A549 (cell line): Measurements from ENCODE around the gene RNFT1.
"Not testable (repeated sequence)": the region's sequence is repeated elsewhere in the genome, so short reads cannot be mapped to it uniquely, and the experiment has no call there.

Experiments used
- CBX8 ChIP-seq: fragments of 200-600 bp; sonication (generic); IDR thresholded peaks from 2 replicates; pipeline ENCODE4 v1.6.1; 2016
- CEBPB ChIP-seq, 2 experiments: fragments of >200 bp in 1 of 2; sonication (Bioruptor Twin) in 1 of 2; formaldehyde crosslinking in 1 of 2; IDR thresholded peaks; 2 replicates each; pipeline ENCODE4 v1.6.1; 2012 to 2016
- CHD2 ChIP-seq: fragments of 150-350 bp; IDR thresholded peaks from 2 replicates; pipeline ENCODE4 v1.6.1; 2014; ENCODE audit warnings: low read length; ENCODE audit not compliant: partially characterized antibody
- GATA3 ChIP-seq: IDR thresholded peaks from 2 replicates; pipeline ENCODE4 v1.6.1; 2012; ENCODE audit warnings: borderline replicate concordance
- MAZ ChIP-seq: fragments of 150-350 bp; IDR thresholded peaks from 2 replicates; pipeline ENCODE4 v1.6.1; 2014; ENCODE audit warnings: antibody characterized with exemption, low read depth, low read length, borderline replicate concordance
- POLR2A ChIP-seq: IDR thresholded peaks from 2 replicates; pipeline ENCODE4 v1.6.1; 2012; ENCODE audit warnings: mild to moderate bottlenecking, low read length
- SMC3 ChIP-seq: fragments of >200 bp; sonication (Bioruptor Twin); formaldehyde crosslinking; IDR thresholded peaks from 3 replicates; pipeline ENCODE4 v1.6.1; 2018; ENCODE audit warnings: inconsistent platforms
- USF2 ChIP-seq: fragments of 450-650 bp; IDR thresholded peaks from 2 replicates; pipeline ENCODE4 v1.6.1; 2014; ENCODE audit warnings: antibody characterized with exemption
- ZNF302 ChIP-seq: fragments of 250-450 bp; sonication (Bioruptor Pico); IDR thresholded peaks from 2 replicates; pipeline ENCODE4 v1.9.0; 2021; ENCODE audit warnings: inconsistent platforms, mild to moderate bottlenecking, moderate library complexity
- TF ChIP-seq, protein P1 (sequence below): fragments of >200 bp; sonication (Bioruptor Twin); formaldehyde crosslinking; IDR thresholded peaks from 3 replicates; pipeline ENCODE4 v1.5.1; 2016
- TF ChIP-seq, protein P2 (sequence below): IDR thresholded peaks from 2 replicates; pipeline ENCODE4 v1.6.1; 2012; ENCODE audit warnings: low read depth, borderline replicate concordance
- TF ChIP-seq, protein P3 (sequence below): fragments of 150-350 bp; IDR thresholded peaks from 2 replicates; pipeline ENCODE4 v1.6.1; 2014; ENCODE audit warnings: low read depth, mild to moderate bottlenecking, low read length
- TF ChIP-seq, protein P4 (sequence below): fragments of >200 bp; sonication (Bioruptor Twin); formaldehyde crosslinking; IDR thresholded peaks from 2 replicates; pipeline ENCODE4 v1.6.1; 2016

DNA sequence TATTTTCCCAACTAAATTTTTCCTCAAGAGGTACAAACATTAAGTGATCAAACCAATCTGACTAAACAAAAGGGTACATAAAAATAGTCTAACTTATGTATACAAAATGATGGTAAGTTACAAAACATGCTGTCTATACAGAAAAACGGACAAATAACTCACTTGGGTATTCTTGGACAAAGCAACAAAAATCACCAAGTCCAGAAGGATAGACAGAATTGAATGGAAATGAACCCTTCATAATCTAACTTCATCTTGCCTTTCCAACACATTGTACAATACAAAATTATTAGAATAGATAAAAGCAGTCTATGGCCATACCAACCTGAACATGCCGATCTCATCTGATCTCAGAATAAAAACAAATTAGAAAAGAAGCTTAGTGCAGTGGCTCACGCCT lies 37.9 kb upstream of the RNFT1 start:
- TF ChIP-seq, protein P1, sequence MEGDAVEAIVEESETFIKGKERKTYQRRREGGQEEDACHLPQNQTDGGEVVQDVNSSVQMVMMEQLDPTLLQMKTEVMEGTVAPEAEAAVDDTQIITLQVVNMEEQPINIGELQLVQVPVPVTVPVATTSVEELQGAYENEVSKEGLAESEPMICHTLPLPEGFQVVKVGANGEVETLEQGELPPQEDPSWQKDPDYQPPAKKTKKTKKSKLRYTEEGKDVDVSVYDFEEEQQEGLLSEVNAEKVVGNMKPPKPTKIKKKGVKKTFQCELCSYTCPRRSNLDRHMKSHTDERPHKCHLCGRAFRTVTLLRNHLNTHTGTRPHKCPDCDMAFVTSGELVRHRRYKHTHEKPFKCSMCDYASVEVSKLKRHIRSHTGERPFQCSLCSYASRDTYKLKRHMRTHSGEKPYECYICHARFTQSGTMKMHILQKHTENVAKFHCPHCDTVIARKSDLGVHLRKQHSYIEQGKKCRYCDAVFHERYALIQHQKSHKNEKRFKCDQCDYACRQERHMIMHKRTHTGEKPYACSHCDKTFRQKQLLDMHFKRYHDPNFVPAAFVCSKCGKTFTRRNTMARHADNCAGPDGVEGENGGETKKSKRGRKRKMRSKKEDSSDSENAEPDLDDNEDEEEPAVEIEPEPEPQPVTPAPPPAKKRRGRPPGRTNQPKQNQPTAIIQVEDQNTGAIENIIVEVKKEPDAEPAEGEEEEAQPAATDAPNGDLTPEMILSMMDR = not testable (repeated sequence)
- TF ChIP-seq POLR2A; GATA3; CEBPB (IDR thresholded peaks at IDR 0.05); MAZ; CBX8; USF2; SMC3; CHD2; ZNF302: not testable (repeated sequence)
- TF ChIP-seq, protein P2, sequence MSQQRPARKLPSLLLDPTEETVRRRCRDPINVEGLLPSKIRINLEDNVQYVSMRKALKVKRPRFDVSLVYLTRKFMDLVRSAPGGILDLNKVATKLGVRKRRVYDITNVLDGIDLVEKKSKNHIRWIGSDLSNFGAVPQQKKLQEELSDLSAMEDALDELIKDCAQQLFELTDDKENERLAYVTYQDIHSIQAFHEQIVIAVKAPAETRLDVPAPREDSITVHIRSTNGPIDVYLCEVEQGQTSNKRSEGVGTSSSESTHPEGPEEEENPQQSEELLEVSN = not testable (repeated sequence)
- TF ChIP-seq, protein P3, sequence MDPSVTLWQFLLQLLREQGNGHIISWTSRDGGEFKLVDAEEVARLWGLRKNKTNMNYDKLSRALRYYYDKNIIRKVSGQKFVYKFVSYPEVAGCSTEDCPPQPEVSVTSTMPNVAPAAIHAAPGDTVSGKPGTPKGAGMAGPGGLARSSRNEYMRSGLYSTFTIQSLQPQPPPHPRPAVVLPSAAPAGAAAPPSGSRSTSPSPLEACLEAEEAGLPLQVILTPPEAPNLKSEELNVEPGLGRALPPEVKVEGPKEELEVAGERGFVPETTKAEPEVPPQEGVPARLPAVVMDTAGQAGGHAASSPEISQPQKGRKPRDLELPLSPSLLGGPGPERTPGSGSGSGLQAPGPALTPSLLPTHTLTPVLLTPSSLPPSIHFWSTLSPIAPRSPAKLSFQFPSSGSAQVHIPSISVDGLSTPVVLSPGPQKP = not testable (repeated sequence)
- TF ChIP-seq, protein P4, sequence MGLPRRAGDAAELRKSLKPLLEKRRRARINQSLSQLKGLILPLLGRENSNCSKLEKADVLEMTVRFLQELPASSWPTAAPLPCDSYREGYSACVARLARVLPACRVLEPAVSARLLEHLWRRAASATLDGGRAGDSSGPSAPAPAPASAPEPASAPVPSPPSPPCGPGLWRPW = not testable (repeated sequence)
